Keratinocyte (primary cell): ENCODE measurements around the gene BLNK. TPM values are rescaled to one million over a fixed set of nuclear protein-coding genes. Genes with fewer than 3 reads are reported as not detected.

ENCODE experiments used
- DNase-seq: peaks from one replicate; pipeline ENCODE4 v3.0.0-alpha.2; 2011; ENCODE audit warnings: low read depth, missing footprints, low spot score
- FAIRE-seq: peaks from 2 replicates; lab custom pipeline; 2011; peaks lifted over from hg19 to GRCh38; lab: Jason Lieb, UNC
- H2AFZ ChIP-seq: 2 replicates; pipeline ENCODE4 v1.6.0; 2012; ENCODE audit warnings: low read length, control low read depth, inconsistent platforms; ENCODE audit not compliant: control insufficient read depth
- H3K27ac ChIP-seq: 2 replicates; pipeline ENCODE4 v1.5.1; 2011; ENCODE audit warnings: low read length; ENCODE audit not compliant: control insufficient read depth, insufficient read depth
- H3K27me3 ChIP-seq: 3 replicates; pipeline ENCODE4 v1.6.0; 2011; ENCODE audit warnings: low read length; ENCODE audit not compliant: control insufficient read depth, insufficient read depth; ENCODE audit errors: extremely low read depth
- H3K36me3 ChIP-seq, 2 experiments: 2 replicates in 1 of 2; 3 replicates in 1 of 2; pipeline ENCODE4 v1.5.1; 2011; ENCODE audit warnings: low read length in 2 of 2, mild to moderate bottlenecking in 1 of 2; ENCODE audit not compliant: control insufficient read depth in 2 of 2, insufficient read depth in 2 of 2; ENCODE audit errors: extremely low read depth in 1 of 2
- H3K4me1 ChIP-seq: 3 replicates; pipeline ENCODE4 v1.5.1; 2011; ENCODE audit warnings: low read length; ENCODE audit not compliant: control insufficient read depth, insufficient read depth; ENCODE audit errors: extremely low read depth
- H3K4me2 ChIP-seq: 3 replicates; pipeline ENCODE4 v1.6.0; 2011; ENCODE audit warnings: low read depth, low read length; ENCODE audit not compliant: control insufficient read depth, insufficient read depth; ENCODE audit errors: extremely low read depth
- H3K4me3 ChIP-seq, 3 experiments: fragments of 200-600 bp in 1 of 3; sonication (generic) in 1 of 3; 2 replicates in 2 of 3; 3 replicates in 1 of 3; pipeline ENCODE4 v1.5.1; 2011 to 2016; ENCODE audit warnings: low read length in 3 of 3, mild to moderate bottlenecking in 3 of 3, control low read depth in 2 of 3, inconsistent platforms in 1 of 3, low read depth in 1 of 3, mixed read lengths in 1 of 3, mixed run types in 1 of 3, moderate library complexity in 1 of 3; ENCODE audit not compliant: control insufficient read depth in 2 of 3, insufficient read depth in 2 of 3; ENCODE audit errors: extremely low read depth in 1 of 3
- H3K79me2 ChIP-seq: 2 replicates; pipeline ENCODE4 v1.6.0; 2012; ENCODE audit warnings: low read length; ENCODE audit not compliant: control insufficient read depth, insufficient read depth
- H3K9ac ChIP-seq: 3 replicates; pipeline ENCODE4 v1.6.0; 2011; ENCODE audit warnings: low read length; ENCODE audit not compliant: control insufficient read depth, insufficient read depth; ENCODE audit errors: extremely low read depth
- H3K9me1 ChIP-seq: 3 replicates; pipeline ENCODE4 v1.6.0; 2011; ENCODE audit warnings: low read length; ENCODE audit not compliant: control insufficient read depth, insufficient read depth; ENCODE audit errors: extremely low read depth
- H3K9me3 ChIP-seq: 2 replicates; pipeline ENCODE4 v1.5.1; 2012; ENCODE audit warnings: low read depth, low read length; ENCODE audit not compliant: control insufficient read depth
- H4K20me1 ChIP-seq: 3 replicates; pipeline ENCODE4 v1.6.0; 2011; ENCODE audit warnings: low read length; ENCODE audit not compliant: control insufficient read depth, insufficient read depth; ENCODE audit errors: extremely low read depth
- EZH2 ChIP-seq: IDR thresholded peaks from one replicate; pipeline ENCODE4 v1.6.1; 2012; ENCODE audit warnings: inconsistent platforms, mild to moderate bottlenecking, low read length, moderate library complexity
- dilution Hi-C: fragments of 300-500 bp; cut with MboI; formaldehyde crosslinking; loops from one replicate; pipeline ENCODE4 v1.7.0; 2020; ENCODE audit warnings: low sequenced_read_pairs; ENCODE audit not compliant: extremely low pct_ligation_motif_present
- polyA plus RNA-seq, 5 experiments: library from polyadenylated mRNA; depleted of rRNA in 3 of 5; stranded (reverse) in 3 of 5; stranded (forward) in 1 of 5; unstranded in 1 of 5; fragments of >200 nt; gene quantifications; 1 replicate in 1 of 5; 2 replicates in 3 of 5; 3 replicates in 1 of 5; pipeline versions ENCODE4 v1.2.1 to v1.2.3, GENCODE V29; 2011 to 2012; ENCODE audit warnings: missing spikeins in 2 of 5, low read depth in 1 of 5, low replicate concordance in 1 of 5
- TF ChIP-seq, protein P1 (sequence below), 3 experiments: IDR thresholded peaks in 1 of 3; conservative IDR thresholded peaks in 1 of 3; optimal IDR thresholded peaks in 1 of 3; 2 replicates in 2 of 3; 3 replicates in 1 of 3; pipeline versions ENCODE3 to v1.5.1; 2011; ENCODE audit warnings: low read length in 3 of 3, mild to moderate bottlenecking in 3 of 3, moderate library complexity in 2 of 3, control low read depth in 1 of 3, inconsistent platforms in 1 of 3; ENCODE audit not compliant: insufficient read depth in 2 of 3; ENCODE audit errors: extremely low read depth in 1 of 3

The BLNK gene
- polyA plus RNA-seq, 1 donor (not counting 4 experiments of a cell fraction or from before 2014, with no cell fraction given), result 2.2 TPM

DNA sequence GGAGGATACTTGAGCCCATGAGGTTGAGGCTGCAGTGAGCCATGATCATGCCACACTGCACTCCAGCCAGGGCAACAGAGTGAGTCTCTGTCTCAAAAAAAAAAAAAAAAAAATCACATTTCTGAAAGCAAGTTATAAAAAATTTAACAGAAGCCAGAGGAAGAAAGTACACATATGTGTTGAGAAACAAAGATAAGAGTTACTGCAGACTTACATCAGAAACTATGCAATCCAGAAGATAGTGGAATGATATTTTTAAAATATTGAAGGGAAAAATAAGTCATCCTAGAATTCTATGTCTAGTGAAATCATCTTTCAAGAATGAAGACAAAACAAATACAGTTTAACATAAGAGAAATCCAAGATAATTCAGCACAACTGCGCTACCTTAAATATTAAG lies 94.4 kb downstream of the BLNK start:
- Histone ChIP-seq H3K27ac (no peak overlapping the region), H2AFZ (no peak overlapping the region), H3K79me2 (no peaks in the 10 kb centered on the region), H3K9me1 (no peaks in the 10 kb centered on the region), H3K27me3 (no peaks in the 10 kb centered on the region), H3K9me3 (peaks cover 2% of the 10 kb centered on the region), H3K9ac (no peak overlapping the region), H3K4me2 (no peak overlapping the region), H3K4me3 (no peak overlapping the region), H3K36me3 (no peaks in the 10 kb centered on the region), H4K20me1 (no peaks in the 10 kb centered on the region), H3K4me1 (no peaks in the 10 kb centered on the region)
- FAIRE-seq (no peak), DNase-seq (no peak)
- TF ChIP-seq, protein P1, sequence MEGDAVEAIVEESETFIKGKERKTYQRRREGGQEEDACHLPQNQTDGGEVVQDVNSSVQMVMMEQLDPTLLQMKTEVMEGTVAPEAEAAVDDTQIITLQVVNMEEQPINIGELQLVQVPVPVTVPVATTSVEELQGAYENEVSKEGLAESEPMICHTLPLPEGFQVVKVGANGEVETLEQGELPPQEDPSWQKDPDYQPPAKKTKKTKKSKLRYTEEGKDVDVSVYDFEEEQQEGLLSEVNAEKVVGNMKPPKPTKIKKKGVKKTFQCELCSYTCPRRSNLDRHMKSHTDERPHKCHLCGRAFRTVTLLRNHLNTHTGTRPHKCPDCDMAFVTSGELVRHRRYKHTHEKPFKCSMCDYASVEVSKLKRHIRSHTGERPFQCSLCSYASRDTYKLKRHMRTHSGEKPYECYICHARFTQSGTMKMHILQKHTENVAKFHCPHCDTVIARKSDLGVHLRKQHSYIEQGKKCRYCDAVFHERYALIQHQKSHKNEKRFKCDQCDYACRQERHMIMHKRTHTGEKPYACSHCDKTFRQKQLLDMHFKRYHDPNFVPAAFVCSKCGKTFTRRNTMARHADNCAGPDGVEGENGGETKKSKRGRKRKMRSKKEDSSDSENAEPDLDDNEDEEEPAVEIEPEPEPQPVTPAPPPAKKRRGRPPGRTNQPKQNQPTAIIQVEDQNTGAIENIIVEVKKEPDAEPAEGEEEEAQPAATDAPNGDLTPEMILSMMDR (optimal IDR thresholded peaks at IDR 0.05 in 1 of 3, IDR thresholded peaks at IDR 0.05 in 1 of 3, conservative IDR thresholded peaks at IDR 0.05 in 1 of 3; ENCODE audit: extremely low read depth in 1 of 3, insufficient read depth in 2 of 3, low read length in 3 of 3), result no peak
- TF ChIP-seq EZH2, result no peak
- dilution Hi-C loops, result no loop called here

DNA sequence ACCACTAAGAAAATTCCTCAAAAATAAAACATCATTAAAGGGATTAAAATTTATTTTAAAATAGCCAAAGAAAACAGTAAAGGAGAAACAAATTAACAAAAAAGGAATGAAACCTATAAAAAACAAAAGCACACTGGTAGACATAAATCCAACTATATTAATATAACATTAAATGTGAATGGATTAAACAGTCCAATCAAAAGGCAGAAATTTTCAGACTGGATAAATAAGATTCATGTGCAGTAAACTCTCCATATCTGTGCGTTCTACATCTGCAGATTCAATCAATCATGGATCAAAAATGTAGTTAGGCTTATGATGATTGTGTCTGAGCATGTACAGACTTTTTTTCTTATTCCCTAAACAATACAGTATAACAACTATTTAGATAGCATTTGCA lies 98.7 kb downstream of the BLNK start:
- dilution Hi-C loops, result no loop called here
- Histone ChIP-seq H3K79me2 (no peaks in the 10 kb centered on the region), H2AFZ (no peak overlapping the region), H3K9me3 (peaks cover 2% of the 10 kb centered on the region), H3K4me3 (no peak overlapping the region), H3K4me2 (no peak overlapping the region), H3K36me3 (no peaks in the 10 kb centered on the region), H3K27me3 (no peaks in the 10 kb centered on the region), H3K9me1 (no peaks in the 10 kb centered on the region), H4K20me1 (no peaks in the 10 kb centered on the region), H3K9ac (no peak overlapping the region), H3K27ac (no peak overlapping the region), H3K4me1 (no peaks in the 10 kb centered on the region)
- FAIRE-seq (no peak), DNase-seq (no peak)
- TF ChIP-seq EZH2, result no peak
- TF ChIP-seq, protein P1 (optimal IDR thresholded peaks at IDR 0.05 in 1 of 3, IDR thresholded peaks at IDR 0.05 in 1 of 3, conservative IDR thresholded peaks at IDR 0.05 in 1 of 3; ENCODE audit: extremely low read depth in 1 of 3, insufficient read depth in 2 of 3, low read length in 3 of 3), result no peak
